HEK293T (cell line): ENCODE measurements around the gene LRPAP1.
A peak's percentile ranks its signal among the peaks of the same experiment; 100 is the strongest.
"Not testable (repeated sequence)": the region's sequence is repeated elsewhere in the genome, so short reads cannot be mapped to it uniquely, and the experiment has no call there.

Experiments
- CTCF ChIA-PET: fragments of 350-600 bp; formaldehyde crosslinking; extraction: SDS; loops from one replicate; lab custom pipeline; 2021; ENCODE audit warnings: antibody characterized with exemption, inconsistent platforms; lab: Yijun Ruan, JAX
- POLR2A ChIA-PET: fragments of 350-600 bp; formaldehyde crosslinking; extraction: SDS; loops from one replicate; lab custom pipeline; 2020; ENCODE audit warnings: antibody characterized with exemption, inconsistent platforms; lab: Yijun Ruan, JAX
- DNase-seq: peaks from one replicate; pipeline ENCODE4 v3.0.0; 2012; ENCODE audit warnings: mixed read lengths; ENCODE audit errors: extremely low spot score
- ARNT ChIP-seq: fragments of 450-650 bp; IDR thresholded peaks from 2 replicates; pipeline ENCODE4 v1.6.1; 2017; ENCODE audit warnings: mild to moderate bottlenecking
- BHLHE40 ChIP-seq: fragments of 450-650 bp; IDR thresholded peaks from 2 replicates; pipeline ENCODE4 v1.6.1; 2016; ENCODE audit warnings: mild to moderate bottlenecking, moderate library complexity, borderline replicate concordance
- CTBP1 ChIP-seq: fragments of 450-650 bp; IDR thresholded peaks from 2 replicates; pipeline ENCODE4 v1.6.1; 2016; ENCODE audit warnings: borderline replicate concordance
- ELF4 ChIP-seq: fragments of 450-650 bp; IDR thresholded peaks from 2 replicates; pipeline ENCODE4 v1.6.1; 2017; ENCODE audit warnings: antibody characterized with exemption
- FOXA1 ChIP-seq: fragments of 450-650 bp; IDR thresholded peaks from 2 replicates; pipeline ENCODE4 v1.6.1; 2016; ENCODE audit warnings: mild to moderate bottlenecking
- FOXK2 ChIP-seq: fragments of 450-650 bp; IDR thresholded peaks from 2 replicates; pipeline ENCODE4 v1.6.1; 2016; ENCODE audit warnings: mild to moderate bottlenecking
- FOXM1 ChIP-seq: fragments of 450-650 bp; IDR thresholded peaks from 2 replicates; pipeline ENCODE4 v1.6.1; 2017; ENCODE audit warnings: mild to moderate bottlenecking, borderline replicate concordance
- HDGF ChIP-seq: fragments of 450-650 bp; IDR thresholded peaks from 2 replicates; pipeline ENCODE4 v1.6.1; 2017; ENCODE audit warnings: antibody characterized with exemption, borderline replicate concordance
- L3MBTL2 ChIP-seq: fragments of 450-650 bp; conservative IDR thresholded peaks from 2 replicates; pipeline ENCODE4 v1.6.1; 2016; ENCODE audit warnings: mild to moderate bottlenecking
- LEF1 ChIP-seq: fragments of 450-650 bp; IDR thresholded peaks from 2 replicates; pipeline ENCODE4 v1.6.1; 2017; ENCODE audit warnings: mild to moderate bottlenecking, borderline replicate concordance
- NFRKB ChIP-seq: fragments of 450-650 bp; IDR thresholded peaks from 2 replicates; pipeline ENCODE4 v1.6.1; 2016; ENCODE audit warnings: mild to moderate bottlenecking, moderate library complexity
- SP1 ChIP-seq: fragments of 450-650 bp; IDR thresholded peaks from 2 replicates; pipeline ENCODE4 v1.6.1; 2017
- SUZ12 ChIP-seq: fragments of 450-650 bp; IDR thresholded peaks from 2 replicates; pipeline ENCODE4 v1.6.1; 2016; ENCODE audit warnings: mild to moderate bottlenecking
- TARDBP ChIP-seq: fragments of 450-650 bp; IDR thresholded peaks from 2 replicates; pipeline ENCODE4 v1.6.1; 2016
- ZNF384 ChIP-seq: fragments of 450-650 bp; IDR thresholded peaks from 2 replicates; pipeline ENCODE4 v1.6.1; 2016
- TF ChIP-seq, protein P1 (sequence below): fragments of 450-650 bp; IDR thresholded peaks from 2 replicates; pipeline ENCODE4 v1.6.1; 2016

Gene LRPAP1, protein sequence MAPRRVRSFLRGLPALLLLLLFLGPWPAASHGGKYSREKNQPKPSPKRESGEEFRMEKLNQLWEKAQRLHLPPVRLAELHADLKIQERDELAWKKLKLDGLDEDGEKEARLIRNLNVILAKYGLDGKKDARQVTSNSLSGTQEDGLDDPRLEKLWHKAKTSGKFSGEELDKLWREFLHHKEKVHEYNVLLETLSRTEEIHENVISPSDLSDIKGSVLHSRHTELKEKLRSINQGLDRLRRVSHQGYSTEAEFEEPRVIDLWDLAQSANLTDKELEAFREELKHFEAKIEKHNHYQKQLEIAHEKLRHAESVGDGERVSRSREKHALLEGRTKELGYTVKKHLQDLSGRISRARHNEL

DNA sequence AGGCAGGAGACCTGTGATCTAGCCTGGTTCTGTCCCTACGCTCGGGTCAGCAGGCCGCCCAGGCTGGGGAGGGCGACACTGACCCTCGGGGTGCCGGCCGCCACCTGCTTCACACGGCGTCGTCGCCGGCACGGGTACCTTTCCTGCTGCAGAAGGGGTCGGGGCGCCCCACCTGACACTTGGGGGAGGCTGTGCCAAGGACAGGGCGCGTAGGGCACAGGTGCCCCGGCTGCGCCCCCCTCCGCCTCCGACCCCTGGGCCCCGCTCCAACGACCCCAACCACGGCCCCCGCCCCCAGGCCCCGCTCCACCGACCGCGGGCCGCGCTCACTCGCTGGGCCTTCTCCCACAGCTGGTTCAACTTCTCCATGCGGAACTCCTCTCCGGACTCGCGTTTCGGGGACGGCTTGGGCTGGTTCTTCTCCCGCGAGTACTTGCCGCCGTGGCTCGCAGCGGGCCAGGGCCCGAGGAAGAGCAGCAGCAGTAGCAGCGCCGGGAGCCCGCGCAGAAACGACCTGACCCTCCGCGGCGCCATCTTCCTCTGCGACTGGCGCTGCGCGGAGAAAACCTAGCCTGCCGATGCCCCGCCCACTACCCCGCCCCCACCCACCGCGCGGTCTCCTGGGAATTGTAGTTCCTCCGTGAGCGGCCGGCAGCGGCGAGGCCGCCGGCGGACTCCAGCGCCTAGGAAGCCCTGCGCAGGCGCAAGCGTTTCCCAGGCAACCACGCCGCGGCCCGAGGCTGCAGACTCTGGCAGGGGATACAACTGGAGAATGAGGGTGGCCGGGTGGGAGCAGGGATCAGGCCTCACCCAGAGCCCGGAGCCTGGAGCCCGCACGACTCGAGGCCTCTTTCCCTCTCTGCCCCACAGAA lies at the start of gene LRPAP1:
Gene LRPAP1, minus strand, starts transcription at position 544 of the 872 bp plus-strand sequence. Its CDS starts 10 bp downstream, at position 534.
- CTCF ChIA-PET: no interaction called here
- DNase-seq: peak; percentile 100
- TF ChIP-seq NFRKB: no peak
- peak; percentile 60 for TF ChIP-seq L3MBTL2
- POLR2A ChIA-PET: no interaction called here

DNA sequence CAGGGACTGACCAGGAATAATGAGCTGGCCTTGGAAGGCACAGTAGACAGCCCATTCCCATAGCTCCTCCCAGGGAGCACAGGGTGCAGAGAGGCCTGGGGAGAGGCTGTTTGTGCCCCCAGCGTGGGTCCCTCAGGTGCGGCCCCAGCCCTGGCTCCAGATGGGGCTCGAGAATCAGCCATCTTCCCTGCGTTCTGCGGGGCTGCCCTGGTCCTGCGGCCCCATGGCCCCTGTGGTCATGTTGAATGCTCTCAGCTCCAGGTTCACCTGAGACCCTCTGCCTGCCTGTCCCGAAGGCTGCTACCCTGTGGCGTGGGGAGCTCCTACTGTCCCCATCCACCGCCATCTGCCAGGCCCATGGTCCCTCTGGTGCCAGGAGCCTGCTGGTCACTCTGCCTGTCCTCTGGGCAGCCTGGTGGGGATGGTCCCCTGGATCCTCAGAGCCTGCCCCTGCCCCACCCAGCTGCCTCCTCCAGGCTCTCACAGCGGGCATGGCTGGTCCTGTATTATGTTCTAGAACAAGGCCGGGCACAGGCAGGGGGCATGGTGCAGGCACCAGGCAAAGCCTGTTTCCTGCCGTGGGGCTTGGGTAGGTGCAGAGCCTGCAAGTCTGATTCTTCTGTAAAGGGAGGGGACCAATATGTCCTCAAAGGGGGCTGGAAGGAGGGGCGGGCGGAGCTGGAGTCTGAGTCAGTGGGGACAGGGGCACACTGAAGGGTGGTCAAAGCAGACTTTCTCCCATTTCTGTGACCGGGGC lies 49.3 kb upstream of the LRPAP1 start:
- CTCF ChIA-PET: not testable (repeated sequence)

DNA sequence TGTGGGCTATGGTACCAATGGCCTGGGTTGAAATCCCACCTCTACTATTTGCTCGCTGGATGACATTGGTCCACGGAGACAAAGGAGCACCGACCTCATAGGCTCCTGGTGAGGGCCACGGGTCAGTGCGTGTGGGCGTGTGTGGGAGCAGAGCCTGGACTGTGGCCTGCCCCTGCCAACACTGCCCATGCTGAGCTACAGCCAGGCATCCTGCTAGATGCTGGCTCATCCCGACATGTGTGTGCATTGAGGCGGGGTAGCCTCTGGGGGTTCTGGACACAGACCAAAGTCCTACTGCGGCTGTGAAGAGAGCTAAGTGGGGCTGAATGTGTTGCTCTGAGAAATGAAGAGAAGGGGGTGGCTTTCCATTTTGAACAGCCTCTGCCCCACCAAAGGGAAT lies 48.6 kb upstream of the LRPAP1 start:
- POLR2A ChIA-PET, CTCF ChIA-PET, DNase-seq: not testable (repeated sequence)

More for the DNA sequence above, 49.3 kb upstream of the LRPAP1 start:
- POLR2A ChIA-PET, DNase-seq: not testable (repeated sequence)

DNA sequence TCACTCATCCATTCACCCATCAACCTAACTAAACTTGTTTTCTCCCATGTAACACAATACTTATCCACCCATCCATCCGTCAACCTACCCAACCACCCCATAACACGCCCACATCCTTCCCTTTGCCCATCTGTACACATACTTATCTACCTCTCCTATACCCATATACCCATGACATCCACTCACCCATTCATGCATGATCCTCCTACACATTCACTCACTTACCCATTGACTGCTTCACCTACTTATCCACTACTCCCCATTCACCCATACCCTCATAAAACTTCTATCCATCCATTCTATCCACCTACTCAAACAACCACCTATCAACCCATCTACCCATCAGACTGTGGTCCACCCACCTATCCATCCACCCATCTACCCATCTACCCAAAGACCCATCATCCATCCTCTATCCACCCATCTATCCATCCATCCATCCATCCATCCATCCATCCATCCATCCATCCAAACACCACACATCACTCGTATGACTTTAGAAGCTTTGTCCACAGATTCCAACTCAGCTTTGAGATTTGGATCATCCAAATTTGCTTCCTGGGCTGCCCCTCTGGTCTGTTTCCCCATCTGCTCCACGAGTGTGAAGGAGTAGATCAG lies 46.4 kb upstream of the LRPAP1 start:
- POLR2A ChIA-PET, DNase-seq, CTCF ChIA-PET: not testable (repeated sequence)

DNA sequence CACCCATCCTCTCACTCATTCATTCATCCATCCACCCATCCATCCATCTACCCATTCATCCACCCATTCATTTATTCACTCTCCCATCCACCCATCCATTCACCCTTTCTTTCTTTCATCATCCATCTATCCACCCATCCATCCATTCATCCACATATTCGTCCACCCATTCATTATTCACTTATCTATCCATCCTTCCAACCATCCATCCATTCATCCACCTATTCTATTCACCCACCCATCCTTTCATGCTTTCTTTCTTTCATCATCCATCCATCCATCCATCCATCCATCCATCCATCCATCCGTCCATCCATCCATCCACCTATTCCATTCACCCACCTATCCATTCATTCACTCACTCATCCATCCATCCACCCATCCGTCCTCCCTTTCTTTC lies 45.8 kb upstream of the LRPAP1 start:
- DNase-seq, POLR2A ChIA-PET, CTCF ChIA-PET: not testable (repeated sequence)

DNA sequence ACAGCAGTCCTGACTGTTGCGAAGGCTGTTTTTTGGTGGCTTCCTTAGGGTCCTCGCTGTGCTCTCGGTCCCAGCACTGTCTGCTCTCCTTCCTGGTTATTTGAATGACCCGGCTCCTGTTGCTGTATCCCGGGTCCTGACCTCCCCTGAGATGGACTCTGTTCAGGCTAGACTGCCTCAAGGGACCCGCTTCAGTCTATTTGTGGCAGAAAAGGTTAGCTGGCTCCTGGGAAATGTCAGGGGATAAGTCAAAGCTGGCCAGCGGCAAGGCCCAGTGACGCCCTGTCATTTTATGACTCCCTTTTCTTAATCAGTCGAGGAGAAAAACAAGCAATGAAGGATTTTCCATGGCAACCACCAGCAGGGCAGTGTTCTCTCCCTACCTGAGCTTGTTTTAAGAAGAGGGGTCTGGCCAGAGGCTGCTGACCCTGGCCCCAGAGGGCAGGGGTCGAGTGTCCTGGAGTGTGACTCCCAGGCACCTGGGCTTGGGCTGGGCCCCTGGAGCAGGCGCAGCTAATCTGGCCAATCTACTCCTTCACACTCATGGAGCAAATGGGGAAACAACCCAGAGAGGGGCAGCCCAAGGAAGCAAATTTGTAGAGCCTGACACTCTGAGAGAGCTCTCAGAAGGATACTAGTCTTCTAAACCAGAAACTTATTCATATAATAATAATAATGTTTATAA lies 45.1 kb upstream of the LRPAP1 start:
- CTCF ChIA-PET, DNase-seq, POLR2A ChIA-PET: not testable (repeated sequence)

DNA sequence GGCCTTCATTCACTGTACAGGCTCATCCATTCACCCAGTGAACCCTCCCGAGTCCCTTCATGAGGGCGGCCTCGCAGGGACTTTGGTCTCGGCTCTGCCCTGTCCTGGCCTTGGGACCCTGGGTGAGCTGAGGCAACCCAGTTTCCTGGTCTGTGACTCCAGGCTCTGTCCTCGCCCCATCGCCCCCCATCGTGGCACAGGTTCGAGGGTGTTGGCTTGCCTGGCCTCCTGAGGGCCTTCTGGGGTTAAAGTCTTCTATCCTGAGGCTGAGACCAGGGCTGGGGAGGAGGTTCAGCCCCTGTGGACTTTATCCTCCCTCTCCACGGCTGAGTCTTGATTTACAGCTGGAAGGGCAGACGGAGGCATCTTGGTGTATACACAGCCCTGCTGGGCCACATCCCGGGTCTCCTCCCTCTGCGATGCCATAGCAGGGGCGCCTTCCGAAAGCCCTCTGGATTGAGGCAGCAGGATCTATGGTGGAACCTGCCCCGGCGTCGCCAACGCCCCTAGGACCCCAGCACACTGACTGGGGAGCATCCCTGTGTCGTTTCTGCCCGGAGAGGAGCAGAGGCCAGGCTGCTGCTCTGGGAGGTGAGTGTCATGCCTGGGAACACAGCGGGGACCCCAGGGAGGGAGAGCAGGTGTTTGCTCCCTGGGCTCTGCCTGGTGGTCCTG lies 44.4 kb upstream of the LRPAP1 start:
- POLR2A ChIA-PET, DNase-seq, CTCF ChIA-PET: not testable (repeated sequence)

DNA sequence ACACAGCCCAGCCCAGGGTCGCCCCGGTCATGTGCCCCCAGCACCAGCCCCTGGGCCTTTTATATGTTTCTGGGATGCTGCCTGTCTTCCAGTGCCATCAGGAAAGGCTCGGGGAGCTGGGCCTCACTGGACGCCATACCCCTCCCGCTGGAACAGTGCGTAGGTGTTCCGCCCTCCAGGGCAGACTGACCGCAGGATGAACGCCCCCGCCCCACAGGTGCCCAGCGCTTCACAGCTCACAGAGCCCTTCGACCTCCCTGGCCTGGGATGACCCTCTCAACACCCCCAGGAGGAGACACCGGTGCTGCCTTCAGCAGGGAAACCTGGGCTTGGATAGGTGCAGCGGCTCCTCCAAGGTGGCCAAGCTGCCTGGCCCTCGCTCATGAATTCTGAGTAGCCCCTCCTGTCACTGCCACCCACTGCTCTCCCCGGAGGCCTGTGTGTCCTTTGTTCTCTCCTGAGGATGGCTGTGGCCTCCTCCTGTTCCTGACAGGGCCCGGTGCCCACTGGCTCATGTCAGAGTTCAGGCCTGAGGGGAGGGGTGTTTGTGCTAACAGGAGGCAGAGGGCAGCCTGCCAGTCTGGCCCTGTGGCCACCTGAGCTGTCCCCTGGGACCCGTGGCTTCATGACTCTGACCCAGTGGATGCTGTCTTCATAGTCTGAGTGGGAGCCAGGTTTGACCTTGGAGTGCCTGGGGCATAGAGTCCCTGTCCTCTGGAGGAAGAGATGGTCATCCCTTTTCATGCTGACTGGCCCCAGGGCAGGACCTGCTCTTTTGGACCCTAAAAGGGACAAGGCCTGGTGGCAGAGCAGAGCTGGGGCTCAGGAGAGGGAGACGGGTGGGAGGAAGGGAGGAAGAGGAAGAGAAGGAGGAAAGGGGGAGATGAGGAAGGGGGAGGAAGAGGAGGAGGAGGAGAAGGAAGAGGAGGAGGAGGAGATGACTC lies 43.5 kb upstream of the LRPAP1 start:
- POLR2A ChIA-PET, DNase-seq: not testable (repeated sequence)
- CTCF ChIA-PET: interaction anchor here (0.6 kb wide), 1 partner anchor 37 kb away, joined by 3 read pairs; no protein-coding TSS in a partner anchor

DNA sequence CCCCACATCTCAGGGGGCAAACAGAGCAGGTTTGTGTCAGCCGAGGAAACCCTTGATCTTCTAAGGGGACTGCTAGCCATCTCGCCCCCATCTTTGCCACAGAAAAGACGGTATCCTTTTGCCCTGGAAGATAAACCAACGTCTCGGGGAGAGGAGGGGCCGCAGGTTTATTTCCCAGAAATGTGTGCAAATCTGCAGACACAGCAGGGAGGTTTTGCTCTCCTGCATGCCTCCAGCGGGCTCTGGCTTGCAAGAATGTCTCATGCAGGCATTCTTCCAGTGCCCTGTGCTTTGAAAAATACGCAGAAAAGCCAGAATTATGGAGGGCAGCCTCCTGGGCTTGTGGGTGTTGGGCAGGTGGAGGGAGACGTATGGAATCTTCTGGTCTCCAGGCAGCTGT lies 42.6 kb upstream of the LRPAP1 start:
- CTCF ChIA-PET, DNase-seq, POLR2A ChIA-PET: not testable (repeated sequence)

DNA sequence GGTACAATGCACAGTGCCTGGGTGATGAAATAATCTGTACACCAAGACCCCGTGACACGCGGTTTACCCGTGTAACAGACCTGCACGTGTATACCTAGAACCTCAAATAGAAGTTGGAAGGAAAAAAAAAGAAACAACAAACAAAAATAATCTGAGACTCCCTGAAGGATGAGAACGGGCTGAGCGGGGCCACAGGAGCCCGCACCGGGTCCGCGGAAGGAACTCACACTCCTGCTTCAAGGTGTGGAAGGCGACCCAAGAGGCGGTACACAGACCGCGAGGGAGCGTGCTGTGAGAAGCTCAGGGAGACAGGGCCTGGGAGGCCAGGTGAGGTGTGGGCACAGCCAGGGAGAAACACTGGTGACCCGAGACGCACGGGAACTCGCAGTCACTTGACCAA lies 42.1 kb upstream of the LRPAP1 start:
- CTCF ChIA-PET, DNase-seq, POLR2A ChIA-PET: not testable (repeated sequence)

DNA sequence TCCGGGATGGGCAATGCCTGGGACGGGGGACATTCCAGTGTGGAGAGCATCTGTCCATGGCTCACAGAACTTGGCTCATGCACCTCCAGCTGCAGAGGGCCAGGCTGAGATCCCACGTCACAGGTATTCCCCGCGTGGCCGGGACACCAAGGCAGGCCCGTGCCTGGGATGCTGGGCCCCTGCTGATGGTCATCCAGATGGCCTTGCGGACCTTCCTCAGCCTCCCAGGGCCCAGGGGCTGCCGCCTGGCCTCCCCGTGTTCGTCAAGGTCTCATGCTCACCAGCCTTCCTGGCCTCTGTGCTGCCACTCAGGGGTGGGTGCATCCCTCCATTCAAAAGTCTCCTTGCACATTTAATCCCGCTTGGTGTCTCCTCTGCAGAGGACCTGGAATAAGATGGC lies 40.9 kb upstream of the LRPAP1 start:
- CTCF ChIA-PET: no interaction called here
- POLR2A ChIA-PET: no interaction called here
- no peak for DNase-seq
- TF ChIP-seq FOXA1 (no peak), LEF1 (no peak), L3MBTL2 (no peak), ARNT (no peak), FOXK2 (no peak), NFRKB (no peak), ZNF384 (no peak), ELF4 (no peak), CTBP1 (no peak), FOXM1 (no peak), TARDBP (no peak), BHLHE40 (no peak), SUZ12 (no peak), SP1 (no peak), HDGF (no peak)
- TF ChIP-seq, protein P1, sequence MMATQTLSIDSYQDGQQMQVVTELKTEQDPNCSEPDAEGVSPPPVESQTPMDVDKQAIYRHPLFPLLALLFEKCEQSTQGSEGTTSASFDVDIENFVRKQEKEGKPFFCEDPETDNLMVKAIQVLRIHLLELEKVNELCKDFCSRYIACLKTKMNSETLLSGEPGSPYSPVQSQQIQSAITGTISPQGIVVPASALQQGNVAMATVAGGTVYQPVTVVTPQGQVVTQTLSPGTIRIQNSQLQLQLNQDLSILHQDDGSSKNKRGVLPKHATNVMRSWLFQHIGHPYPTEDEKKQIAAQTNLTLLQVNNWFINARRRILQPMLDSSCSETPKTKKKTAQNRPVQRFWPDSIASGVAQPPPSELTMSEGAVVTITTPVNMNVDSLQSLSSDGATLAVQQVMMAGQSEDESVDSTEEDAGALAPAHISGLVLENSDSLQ: no peak
